Activated naive CD4-positive, alpha-beta T cell (primary cell): Measurements from ENCODE around the gene CYYR1.
"Not testable (repeated sequence)": the region's sequence is repeated elsewhere in the genome, so short reads cannot be mapped to it uniquely, and the experiment has no call there.

Experiments used
- DNase-seq, 4 experiments: peaks; one replicate each; lab custom pipeline; 2025; lab: John Stamatoyannopoulos, UW

Gene CYYR1

DNA sequence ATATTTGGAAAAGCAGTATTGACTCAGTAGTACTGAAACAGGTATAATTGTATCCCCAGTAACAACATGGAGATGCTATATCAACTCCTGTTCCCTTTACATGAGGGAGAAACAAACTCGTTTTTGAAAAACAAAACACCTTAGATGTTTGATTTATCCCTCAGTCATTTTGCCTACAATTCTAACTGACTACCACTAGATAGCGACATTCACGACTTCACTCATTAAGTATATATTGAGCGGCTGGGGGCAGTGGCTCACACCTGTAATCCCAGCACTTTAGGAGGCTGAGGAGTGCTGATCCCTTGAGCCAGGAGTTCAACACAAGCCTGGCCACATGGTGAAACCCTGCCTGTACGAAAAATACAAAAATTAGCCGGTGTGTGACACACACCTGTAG is 83.3 kb downstream of the CYYR1 start:
- no peak for DNase-seq

DNA sequence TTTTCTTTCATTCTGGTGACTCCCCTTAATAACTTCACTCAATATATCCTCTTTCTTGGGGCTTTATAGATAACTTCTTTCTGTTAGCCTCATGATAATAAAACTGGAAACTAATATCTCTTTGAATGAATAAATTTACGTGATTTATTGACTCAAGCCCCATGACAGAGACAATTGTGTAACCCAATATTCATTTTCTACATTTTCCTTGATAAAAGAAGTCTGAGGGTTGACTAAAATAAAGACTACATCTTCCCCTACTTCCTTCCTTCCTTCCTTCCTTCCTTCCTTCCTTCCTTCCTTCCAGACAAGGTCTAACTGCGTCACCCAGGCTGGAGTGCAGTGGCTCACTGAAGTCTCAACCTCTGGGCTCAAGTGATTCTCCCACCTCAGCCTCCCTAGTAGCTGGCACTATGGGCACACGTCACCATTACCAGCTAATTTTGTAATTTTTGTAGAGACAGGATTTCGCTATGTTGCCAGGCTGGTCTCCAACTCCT is 85.1 kb downstream of the CYYR1 start:
- DNase-seq: no peak

DNA sequence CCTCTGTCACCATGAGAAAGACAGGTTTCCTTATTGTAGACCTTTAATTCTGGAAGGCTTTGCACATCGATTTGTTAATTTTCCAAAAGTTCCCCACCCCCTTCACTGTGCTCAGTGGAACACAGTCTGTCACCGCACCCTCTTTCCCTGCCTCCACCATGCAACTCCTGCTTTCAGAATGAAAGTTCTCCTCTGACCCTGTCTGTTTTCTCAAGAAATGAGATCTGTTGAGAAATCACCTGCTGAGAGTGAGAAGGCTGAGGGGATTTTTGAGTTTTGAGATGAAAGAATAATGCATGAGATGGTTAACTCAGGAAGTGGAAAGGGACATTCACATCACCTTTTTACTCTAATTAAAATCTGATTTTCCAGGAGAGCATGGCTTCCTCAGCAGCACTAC is 99.6 kb downstream of the CYYR1 start:
- no peak for DNase-seq

DNA sequence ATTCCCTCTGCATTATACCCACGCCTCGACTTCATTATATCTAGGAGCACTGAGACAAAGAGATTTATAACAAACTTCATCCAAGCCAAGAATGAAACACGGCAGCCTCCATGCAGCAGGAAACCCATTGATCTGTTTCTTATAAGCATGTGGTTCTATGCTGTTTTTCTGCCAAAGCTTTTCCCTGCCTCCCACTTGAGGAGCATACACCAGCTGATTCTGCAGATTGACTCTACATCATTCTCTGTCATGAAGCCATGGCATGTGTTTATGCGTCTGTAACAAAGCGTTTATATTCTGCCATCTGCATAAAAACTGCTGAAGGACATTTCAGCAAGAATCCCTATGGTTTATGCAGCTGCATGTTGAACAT is 102.0 kb downstream of the CYYR1 start:
- DNase-seq: no peak

DNA sequence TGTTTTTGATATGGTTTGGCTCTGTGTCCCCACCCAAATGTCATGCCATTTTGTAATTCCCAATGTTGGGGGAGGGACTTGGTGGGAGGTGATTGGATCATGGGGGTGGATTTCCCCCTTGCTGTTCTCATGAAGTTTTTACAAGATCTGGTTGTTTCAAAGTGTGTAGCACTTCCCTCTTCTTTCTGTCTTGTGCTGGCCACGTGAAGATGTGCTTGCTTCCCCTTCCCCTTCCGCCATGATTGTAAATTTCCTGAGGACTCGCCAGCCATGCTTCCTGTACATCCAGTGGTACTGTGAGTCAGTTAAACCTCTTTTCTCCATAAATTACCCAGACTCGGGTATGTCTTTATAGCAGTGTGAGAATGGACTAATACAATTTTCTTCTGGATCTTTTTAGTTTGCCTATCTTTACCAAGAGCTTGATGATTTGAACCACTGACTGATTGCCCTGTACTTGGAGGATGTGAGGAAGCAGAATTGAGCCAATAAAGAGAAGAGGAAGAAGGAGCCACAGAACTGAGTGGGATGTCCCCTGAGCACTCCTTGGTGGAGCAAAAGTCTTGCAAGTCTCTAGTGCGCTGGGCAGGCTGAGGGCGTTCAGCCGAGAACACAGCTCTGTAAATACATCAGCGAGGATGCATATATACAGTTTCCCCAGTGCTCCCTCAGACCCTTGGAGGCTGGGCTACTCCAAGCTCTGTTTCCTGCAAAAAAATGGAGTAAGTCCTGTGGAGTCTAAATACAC is 102.6 kb downstream of the CYYR1 start:
- no peak for DNase-seq

DNA sequence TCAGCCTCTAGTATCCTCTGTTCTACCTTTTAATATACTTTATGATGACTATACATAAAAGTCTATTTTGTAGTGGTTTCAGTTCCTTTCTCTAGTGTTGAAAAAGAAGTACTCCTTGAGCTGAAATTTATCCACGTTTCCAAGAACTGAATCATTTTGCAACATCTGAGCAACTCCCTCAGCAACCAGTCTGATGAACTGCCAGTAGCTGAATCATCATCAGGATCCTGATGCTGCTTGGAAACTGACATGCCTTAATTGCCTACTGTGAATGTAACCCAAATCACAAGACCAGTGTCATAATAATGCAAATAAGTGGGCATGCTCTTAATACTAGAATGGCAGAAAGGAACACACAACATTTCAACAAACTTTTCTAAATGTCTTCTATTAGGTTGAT is 103.3 kb downstream of the CYYR1 start:
- DNase-seq: no peak

DNA sequence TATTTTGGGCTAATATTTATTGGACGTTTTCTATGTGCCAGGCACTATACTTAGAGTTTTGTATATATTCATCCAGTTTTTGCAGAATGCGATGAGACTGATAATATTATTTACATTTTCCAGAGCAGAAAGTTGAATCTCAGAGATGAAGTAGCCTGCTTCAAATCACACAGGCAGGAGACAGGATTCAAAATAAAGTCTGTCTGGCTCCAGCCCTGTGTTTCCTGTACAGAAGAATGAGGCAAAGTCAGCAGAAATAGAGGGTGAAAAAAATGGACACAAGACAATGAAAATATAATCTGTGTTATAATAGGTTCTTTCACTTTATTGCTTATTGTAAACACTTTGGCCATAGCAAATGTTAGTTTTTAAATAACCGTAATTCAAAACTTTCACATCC is 107.2 kb downstream of the CYYR1 start:
- no peak for DNase-seq

DNA sequence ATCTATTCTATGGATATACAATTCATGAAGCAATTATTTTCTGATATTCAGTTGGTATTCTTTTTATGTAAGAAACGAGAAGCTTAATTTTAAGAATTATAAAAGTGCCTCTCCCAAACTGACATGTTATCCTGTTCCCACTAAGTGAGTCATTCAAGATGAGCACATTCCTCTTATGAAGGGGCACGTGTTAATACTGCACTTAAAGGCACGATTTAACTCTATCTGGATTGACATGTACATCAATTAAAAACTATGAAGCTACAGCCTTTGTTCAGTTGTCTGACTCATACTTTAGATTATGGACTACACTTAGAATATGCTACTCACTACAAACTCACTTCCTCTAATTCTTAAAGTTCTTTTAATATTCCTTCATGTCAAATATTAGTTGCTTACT is 111.6 kb downstream of the CYYR1 start:
- DNase-seq: no peak

DNA sequence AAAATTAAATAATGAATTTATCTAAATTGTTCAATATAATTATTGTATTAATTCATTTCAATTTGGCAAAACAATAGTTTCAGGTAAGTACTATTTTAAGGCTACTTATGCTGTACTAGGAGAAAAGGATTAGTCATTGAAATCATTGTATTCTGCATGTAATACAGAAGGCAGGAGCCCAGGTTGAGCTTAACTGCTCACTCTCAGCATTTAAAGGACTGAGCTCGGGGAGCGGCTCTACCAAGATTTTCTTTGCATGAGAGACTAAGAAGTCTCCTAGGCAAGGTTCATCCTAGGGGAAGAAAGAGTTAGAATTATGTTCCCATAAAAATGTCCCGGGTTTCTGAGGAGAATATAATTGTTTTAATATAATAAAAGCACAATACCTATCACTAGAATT is 112.5 kb downstream of the CYYR1 start:
- no peak for DNase-seq

DNA sequence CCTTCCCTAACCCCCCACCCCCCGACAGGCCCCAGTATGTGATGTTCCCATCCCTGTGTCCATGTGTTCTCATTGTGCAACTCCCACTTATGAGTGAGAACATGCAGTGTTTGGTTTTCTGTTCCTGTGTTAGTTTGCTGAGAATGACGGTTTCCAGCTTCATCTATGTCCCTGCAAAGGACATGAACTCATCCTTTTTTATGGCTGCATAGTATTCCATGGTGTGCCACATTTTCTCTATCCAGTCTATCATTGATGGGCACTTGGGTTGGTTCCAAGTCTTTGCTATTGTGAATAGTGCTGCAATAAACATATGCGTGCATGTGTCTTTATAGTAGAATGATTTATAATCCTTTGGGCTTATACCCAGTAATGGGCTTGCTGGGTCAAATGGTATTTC is 114.2 kb downstream of the CYYR1 start:
- not testable (repeated sequence) for DNase-seq

DNA sequence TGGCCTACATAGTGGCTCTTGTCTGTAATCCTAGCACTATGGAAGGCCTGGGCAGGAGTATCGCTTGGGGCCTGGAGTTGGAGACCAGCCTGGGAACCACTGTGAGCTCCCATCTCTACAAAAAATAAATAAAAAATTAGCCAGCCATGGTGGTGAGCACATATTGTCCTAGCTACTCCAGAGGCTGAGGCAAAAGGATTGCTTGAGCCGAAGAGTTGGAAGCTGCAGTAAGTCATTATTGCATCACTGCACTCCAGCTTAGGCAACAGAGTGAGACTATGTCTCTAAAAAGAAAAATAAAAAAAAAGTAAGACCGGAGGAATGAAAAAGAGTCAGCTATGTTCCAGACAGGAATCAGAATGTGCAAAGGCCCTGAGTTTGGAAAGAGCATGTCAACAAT is 115.3 kb downstream of the CYYR1 start:
- no peak for DNase-seq

DNA sequence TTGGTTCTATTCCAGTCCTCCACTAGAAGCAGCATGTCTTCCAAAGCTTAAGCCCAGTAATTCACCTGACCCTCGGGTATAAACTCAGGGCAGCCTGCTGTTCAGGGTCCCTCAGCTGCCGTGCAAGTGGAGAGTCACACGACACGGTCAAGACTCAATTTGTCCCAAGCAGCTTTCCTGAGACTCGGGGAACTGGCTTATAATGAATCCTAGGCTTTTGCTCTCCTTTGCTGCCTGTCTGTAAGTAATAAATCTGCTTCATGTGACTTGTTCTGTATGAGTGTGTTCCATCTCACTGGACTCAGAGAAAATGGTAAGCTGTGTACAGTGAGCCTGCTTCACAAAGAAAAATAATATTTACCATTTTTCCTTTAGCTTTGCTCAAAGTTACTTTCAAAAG is 119.8 kb downstream of the CYYR1 start:
- no peak for DNase-seq

DNA sequence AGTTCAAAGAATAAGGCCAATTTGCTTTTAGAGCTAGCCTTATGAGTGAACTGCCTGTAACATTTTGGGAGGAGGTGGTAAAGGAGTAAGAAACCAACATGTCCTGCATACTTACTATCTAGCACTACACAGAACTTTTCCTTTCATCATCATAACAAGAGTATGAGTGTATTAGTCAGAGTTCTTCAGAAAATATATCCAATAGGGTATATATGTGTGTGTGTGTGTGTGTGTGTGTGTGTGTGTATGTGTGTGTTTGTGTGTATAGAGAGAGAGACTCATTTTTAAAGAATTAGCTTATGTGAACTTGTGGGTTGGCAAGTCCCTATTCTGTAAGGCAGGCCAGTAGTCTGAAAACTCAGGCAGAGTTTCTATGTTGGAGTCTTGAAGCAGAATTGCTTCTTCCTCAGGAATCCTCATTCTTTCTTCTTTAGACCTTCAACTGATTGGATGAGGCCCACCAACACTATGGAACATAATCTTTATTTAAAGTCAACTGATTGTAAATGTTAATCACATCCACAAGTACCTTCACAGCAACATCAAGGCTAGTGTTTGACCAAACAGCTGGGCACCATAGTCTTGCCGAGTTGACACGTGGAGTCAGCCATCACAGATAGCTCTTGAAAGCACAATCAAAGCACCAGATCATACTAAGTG is 121.9 kb downstream of the CYYR1 start:
- DNase-seq: no peak

DNA sequence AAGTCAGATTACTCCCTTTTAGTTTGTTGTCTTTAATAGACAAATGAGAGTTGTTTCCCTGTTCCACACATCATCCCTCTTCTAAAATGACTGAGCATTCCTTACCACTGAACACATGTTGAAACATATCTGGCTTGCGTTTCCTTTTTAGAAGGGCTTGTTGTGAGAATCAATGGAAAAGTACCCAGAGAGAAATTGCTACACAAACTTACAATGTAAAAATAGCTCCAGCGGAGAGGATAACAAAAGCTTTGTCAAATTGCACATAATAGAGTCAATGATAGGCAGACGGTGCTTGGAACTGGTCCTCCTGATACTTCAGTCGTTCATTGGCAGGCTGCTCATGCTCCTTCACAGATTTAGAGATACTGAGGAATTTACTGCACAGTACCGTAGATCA is 123.9 kb downstream of the CYYR1 start:
- no peak for DNase-seq

DNA sequence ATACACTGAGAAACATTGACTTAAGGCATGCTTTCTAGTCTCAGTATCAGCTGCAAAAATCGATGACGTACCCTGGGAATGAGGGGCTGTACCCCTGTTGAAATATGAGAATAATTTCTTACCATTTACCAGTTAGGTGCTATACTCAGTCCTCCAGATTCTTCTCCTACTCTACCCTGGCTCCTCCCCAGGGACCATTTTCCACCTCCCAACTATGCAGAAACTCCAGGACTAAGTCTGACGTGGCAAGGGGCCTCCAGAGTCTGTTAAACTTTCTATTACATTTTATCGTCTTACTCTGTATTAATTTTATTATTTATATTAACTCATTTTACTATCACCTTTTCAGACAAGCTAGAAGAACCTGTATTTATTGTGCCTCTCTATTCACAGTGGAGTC is 124.3 kb downstream of the CYYR1 start:
- DNase-seq: no peak

DNA sequence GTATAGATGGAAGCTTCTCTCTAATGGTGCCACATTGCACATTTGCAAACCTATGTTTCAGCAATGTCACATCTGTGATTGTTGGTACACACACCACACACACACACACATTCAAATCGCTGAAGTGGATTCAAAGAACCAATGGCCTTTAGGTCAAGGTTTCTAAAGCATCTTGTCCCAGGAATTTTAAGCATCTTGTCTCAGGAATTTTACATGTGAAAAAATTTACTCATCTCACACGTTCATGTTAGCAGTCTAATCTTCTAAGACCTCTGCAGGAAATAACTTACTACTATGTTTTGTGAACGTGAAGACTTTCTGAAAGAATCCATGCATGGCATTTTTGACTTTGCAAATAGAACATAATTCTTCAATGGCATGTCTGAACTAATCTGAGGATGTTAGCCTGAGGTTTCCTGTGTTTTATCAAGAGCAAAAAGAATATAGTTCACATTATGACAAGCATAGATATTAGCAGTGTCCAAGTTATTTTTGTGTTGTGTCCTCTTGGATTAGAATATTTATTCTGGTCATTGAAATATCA is 125.1 kb downstream of the CYYR1 start:
- DNase-seq: no peak

DNA sequence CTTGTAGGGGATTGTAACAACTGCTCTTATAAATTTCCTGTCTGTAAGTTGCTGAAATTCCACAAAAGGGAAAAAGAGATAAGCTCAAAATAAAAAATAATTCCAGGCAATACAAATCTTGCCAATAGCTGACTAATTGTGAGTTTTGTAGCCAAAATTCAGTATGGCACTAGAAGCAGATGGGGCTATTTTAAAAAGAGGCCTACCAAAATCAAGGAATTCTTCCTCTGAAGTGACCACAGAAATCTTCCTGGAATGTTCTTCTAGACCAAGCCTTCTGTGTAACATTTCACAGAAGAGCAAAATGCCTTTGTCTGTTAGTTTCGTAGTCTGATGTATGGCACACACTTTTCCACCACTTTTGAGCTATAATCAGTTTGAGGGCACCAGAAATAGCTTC is 127.6 kb downstream of the CYYR1 start:
- no peak for DNase-seq

DNA sequence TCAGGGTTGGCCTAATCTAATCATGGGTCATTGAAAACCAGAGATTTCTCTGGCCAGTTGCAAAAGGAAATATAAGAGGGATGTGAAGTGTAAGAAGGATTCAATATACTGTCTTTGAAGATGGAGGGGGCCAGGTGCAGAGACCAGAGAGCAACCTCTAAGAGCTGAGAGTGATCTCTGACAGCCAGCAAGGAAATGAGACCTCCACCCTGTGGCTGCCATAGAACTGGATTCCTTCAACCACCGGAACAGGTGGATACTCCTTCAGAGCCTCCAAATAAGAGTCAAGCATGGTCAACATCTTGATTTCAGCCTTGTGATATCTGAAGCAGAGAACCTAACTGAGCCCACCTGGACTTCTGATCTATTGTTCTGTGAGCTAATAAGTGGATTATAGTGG is 128.4 kb downstream of the CYYR1 start:
- DNase-seq: no peak

DNA sequence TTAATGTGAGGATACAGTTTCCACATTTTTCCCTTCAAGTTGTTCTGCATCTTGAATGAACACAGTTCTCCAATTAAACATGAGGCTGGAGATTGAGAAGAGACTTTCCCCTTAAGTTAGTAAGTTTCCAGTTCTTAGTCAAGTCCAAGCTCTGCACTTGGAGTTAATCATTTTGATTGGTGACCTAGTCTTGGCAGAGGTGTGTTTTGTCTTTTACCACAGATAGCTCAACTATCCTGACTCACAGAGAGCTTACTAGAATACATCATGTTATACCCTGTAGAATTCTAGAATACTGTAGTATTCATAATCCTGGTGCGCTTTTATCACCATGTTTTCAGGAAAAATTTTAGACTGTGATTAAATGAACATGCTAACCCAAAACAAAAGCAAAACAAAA is 129.2 kb downstream of the CYYR1 start:
- DNase-seq: no peak

DNA sequence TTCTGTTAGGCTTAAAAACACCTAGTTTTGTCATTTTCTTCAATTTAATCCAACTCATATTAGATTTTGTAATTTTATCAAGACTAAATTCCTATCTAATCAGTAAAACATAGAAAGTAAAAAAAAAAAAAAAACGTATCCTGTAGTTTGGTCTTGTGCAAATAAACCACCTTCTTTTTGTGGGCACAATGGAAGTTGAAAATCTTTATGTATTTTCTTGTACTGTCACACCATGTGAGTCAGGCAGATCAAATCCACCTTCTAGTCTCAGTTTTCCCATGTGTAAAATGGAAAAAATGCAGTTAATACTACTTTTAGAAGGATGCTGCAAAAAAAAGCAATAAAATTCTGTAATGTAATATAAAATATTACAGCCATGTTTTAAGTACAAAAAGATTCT is 129.8 kb downstream of the CYYR1 start:
- no peak for DNase-seq

DNA sequence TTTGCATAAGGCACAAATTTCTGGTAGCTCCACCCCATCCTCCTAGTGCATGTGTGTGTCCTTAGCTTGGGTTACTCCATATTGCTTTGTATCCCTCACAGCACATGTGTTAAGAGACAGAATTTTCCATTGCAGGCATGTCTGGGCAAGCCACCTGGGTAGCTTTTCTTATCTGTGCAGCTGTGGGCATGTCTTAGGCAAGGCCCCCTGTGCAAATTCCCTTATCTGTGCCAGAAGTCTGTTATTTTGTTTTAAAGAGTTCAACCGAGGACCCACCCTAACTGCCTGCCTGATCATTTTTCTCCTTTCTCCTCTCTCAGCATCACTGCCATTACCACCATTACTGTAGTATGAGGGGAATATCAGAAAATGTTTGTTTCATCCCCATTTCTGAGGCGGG is 131.9 kb downstream of the CYYR1 start:
- no peak for DNase-seq

DNA sequence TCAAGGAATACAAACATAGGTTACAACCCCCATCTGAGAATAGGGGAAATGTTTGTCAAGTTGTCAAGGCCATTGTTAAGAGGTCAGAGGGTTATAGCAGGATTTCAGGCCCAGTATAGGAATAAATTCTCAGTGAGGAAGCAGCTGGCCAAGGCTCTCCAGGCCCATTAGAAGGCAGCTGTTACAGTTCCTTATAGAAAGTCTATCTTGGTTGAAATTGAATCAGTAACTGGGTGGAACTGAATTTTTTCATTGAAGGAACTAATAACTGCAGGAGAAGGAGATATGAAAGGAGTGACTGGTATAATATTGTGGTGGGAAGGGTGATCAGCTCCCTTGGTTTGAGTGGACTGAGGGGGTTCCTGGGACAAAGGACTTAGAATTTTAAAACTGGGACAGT is 134.1 kb downstream of the CYYR1 start:
- DNase-seq: no peak

DNA sequence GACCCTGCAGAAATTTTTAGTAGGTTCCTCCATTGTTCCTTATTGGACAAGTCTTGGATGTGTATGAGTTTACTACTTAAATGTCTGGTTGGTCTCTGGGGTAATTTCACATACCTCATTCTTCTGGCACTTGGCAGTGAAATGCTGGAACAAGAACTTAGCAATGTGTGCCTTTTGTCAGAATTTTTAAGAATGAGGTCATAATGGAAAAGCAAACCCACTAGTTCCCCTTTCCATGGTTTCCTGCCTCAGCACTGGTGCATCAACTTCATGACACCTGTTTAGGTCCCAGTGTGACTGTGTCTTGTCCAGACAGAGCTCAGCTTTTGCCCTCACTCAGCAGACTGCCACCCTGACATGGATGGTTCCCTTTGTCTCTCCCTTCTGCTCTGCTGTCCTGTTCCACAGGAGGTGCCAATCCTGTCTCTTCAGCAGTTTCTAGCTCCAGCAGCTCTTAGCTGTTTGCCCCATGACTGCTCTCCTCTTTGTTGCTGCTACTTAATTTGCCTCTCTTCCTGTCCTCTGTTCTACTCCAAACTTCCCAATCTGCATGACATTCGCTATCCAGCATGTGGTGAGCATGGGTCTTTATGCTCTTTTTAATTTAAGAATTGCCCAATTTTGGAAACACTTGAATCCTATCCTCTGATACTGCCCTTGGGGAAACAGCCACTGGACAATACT is 135.6 kb downstream of the CYYR1 start:
- no peak for DNase-seq
